Right ventricle myocardium superior (tissue), 1 donor: ENCODE data around the gene SYNE2. TPM values are rescaled to one million over a fixed set of nuclear protein-coding genes. Genes with fewer than 3 reads are reported as not detected.

Experiments used
- ATAC-seq: fragments of 200-7000 bp; cut with Tn5 transposase; one replicate; pipeline ENCODE4 v1.9.1; 2020; ENCODE audit warnings: mild to moderate bottlenecking; ENCODE audit not compliant: poor library complexity
- DNase-seq: peaks from one replicate; pipeline ENCODE4 v3.0.0-alpha.2; 2020
- intact Hi-C: fragments of 100-400 bp; cut with DNase I; formaldehyde crosslinking; loops from one replicate; pipeline ENCODE4 v1.11.2; 2022
- total RNA-seq: library from RNA; stranded (reverse); fragmentation: NEBNext Ultra II Directional; extraction: Animal tissue kit (Norgen Biotek cat#: 25700); gene quantifications from one replicate; pipeline ENCODE4 v1.2.1, GENCODE V29; 2021
- donor health status: DM: no; HTN: yes; CAD: no; lungs with severe emphysema.

SYNE2 gene
- total RNA-seq, 1 donor from 2014 or later, result 193 TPM

DNA sequence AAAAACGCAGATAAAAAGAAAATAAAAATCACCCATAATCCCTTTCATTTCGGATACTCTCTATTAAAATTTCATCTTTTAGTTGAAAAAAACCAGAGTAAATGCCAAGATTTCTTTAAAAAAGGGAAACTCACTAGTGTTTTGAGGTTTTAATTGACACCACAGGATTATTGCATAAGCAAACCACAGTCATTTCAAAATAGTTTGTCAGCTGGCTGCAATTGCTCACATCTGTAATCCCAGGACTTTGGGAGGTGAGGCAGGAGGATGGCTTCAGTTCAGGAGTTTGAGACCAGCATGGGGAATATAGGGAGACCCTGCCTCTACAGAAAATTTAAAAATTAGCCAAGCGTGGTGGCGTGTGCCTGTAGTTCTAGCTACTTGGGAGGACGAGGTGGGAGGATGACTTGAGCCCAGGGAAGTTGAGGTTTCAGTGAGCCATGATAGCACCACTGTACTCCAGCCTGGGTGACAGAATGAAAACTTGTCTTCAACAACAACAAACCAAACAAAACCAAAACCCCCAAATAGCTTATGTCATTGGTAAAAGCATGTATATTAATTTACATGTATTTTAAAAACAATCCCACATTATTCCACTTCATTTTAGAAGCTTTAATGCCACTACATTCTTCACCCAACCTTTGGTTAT, 48.8 kb downstream of the SYNE2 start:
- intact Hi-C loops, result no loop called here
- ATAC-seq, result no peak

DNA sequence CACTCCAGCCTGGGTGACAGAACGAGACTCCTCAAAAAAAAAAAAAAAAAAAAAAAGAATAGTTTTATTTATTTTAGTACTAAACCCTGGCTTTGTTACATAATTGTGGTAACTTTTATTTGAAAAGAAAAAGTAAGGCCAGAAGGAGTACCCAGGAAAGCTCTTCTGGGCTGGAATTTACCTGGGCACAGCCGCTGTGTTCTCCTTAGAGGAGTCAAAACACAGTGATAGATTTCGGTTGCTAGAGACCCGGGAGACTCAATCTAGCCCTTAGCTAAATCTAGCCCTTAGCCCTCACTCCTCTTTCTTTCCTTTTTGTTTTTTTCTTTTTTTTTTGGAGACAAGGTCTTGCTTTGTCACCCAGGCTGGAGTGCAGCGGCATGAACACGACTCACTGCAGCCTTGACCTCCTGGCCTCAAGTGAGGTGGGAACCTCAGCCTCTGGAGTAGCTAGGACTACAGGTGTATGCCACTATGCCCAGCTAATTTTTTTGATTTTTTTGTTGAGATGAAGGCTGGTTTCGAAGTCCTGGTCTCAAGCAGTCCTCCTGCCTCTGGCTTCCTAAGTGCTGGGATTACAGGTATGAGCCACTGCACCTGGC, 49.7 kb downstream of the SYNE2 start:
- ATAC-seq (no peak), DNase-seq (no peak)
- intact Hi-C loops, result no loop called here

More for the DNA sequence above, 48.8 kb downstream of the SYNE2 start:
- no peak for DNase-seq

- DNase-seq (no peak), ATAC-seq (no peak)
- intact Hi-C loops, result no loop called here
Measured at GRCh38 chr14:63904724-63905123, 51.9 kb downstream of the SYNE2 start.

DNA sequence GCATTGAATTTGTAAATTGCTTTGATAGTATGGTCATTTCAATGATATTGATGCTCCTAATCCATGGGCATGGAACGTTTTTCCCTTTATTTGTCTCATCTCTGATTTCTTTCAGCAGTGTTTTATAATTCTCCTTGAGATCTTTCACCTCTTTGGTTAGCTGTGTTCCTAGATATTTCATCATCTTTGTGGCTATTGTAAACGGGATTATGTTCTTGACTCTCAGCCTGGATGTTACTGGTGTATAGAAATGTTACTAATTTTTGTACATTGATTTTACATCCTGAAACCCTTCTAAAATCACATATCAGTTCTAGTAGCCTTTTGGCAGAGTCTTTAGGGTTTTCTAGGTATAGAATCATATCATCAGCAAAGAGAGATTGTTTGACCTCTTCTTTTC, 52.6 kb downstream of the SYNE2 start:
- intact Hi-C loops, result no loop called here
- no peak for ATAC-seq
- DNase-seq, result no peak

DNA sequence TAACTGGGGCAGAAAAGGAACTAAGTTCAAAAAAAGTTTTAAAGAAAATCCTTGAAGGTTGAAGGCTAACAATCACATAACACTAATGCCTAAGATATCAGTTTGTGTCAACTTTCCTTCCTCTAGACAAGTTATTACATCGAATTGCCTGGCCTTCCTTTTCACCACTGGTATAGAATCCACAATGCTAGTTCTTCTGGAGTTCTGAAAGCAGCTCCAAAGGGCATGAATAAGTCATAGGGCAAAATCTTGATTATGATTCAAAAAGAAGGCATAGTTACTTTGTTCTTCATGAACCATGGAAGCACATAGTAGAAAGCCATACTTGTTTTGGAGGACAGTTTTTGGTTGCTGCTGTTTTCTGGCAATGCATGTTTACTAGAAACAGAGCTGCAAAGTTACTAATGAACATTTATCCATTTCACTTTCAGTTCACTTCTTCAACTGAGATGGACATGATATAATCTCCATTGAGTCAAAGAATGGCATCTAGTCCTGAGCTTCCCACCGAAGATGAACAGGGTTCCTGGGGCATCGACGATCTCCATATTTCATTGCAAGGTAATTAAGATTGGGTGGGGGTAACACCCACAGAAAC, 56.0 kb downstream of the SYNE2 start:
- DNase-seq (no peak), ATAC-seq (no peak)
- intact Hi-C loops, result no loop called here

- no peak for DNase-seq
- intact Hi-C loops, result no loop called here
- ATAC-seq, result no peak
Measured at GRCh38 chr14:63909984-63910383, 57.2 kb downstream of the SYNE2 start.

DNA sequence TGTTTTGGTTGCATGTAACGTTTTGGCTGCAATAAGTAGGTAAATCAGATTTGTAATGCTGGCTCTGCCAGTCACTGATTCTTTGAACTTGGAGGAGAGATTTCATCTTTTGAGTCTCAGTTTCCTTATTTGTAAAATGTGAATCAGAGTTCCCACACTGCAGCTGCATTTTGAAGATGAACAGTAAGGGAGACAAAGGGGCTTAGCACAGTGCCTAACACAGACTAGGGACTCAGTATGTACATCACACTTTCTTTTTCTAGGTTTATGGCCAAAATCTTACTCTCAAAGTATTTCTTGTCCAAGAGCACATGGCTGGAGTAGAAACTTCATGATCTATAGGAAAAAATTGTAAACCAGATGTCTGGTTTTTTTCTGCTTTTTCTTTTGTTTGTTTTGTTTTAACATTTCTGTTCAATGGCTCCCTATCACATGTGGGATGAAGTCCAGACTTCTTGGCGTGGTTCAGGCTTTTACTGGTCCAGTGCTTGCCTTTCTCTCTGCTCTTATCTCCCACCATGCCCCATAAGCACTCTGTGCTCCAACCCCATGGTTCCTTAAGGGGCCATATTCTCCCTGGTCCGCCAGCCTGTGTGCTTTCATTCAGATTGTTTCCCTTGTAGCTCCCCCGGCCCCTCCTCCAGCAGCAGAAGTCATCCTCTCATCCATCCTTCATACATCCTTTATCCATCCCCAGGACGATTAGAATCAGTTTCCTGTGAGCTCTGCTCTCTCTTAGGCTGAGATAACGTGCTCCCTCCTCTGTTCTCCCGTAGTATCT, 58.0 kb downstream of the SYNE2 start:
- DNase-seq, result no peak
- intact Hi-C loops, result no loop called here
- ATAC-seq, result no peak

DNA sequence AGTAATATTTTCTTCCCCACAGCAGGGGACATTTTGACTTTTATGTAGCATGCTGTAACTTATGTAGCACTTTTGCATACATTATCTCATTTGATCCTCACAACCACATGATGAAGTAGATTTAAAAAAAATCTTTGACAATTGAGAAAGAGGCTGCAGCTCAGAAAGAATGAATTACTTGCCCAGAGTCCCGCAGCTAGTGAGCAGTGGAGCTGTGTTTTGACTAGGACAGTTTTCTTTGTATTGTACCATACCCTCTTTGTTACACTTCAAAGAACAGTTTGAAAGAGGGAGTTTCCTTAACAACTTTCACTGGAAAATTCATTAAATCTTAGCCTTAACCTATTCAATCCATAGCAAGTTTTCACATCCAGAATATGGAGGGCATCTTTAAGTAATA, 58.6 kb downstream of the SYNE2 start:
- ATAC-seq, result no peak
- intact Hi-C loops, result no loop called here
- no peak for DNase-seq

GRCh38 chr14:63912286-63912685, 59.5 kb downstream of the SYNE2 start:
- intact Hi-C loops, result no loop called here
- ATAC-seq (no peak), DNase-seq (no peak)

- ATAC-seq (no peak), DNase-seq (no peak)
- intact Hi-C loops, result no loop called here
Measured at GRCh38 chr14:63918411-63918810, 65.6 kb downstream of the SYNE2 start.

- DNase-seq, result no peak
Measured at GRCh38 chr14:63922696-63923421, 70.1 kb downstream of the SYNE2 start.

GRCh38 chr14:63923422-63923752, 70.6 kb downstream of the SYNE2 start:
- intact Hi-C loops, result no loop called here
- DNase-seq (no peak), ATAC-seq (no peak)

More at GRCh38 chr14:63922696-63923421, 70.1 kb downstream of the SYNE2 start:
- intact Hi-C loops, result no loop called here
- peak; percentile 65 for ATAC-seq

- DNase-seq (no peak), ATAC-seq (no peak)
- intact Hi-C loops, result no loop called here
Measured at GRCh38 chr14:63924375-63924774, 71.6 kb downstream of the SYNE2 start.

GRCh38 chr14:63926641-63927040, 73.8 kb downstream of the SYNE2 start:
- ATAC-seq (no peak), DNase-seq (no peak)
- intact Hi-C loops, result no loop called here

DNA sequence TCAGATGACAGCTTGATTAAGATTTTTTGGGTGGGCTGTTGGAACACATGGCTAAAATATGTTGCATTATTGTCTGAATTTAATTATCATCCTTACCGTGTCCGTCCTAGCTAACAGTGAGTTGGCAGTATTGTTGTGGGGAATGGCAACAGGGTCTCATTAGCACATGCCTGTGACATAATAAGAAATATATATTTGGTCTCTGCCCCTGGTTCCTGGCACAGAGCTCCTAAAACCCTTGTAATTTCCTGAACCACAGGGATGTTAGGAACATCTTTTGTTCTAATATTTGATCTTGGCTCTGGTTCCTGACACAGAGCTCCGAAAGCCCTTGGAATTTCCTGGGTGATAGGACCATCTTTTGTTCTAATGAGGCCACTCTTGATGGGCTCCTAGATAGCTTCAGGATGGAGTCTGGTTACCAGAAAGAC, 76.0 kb downstream of the SYNE2 start:
- intact Hi-C loops, result no loop called here
- DNase-seq, result no peak

DNA sequence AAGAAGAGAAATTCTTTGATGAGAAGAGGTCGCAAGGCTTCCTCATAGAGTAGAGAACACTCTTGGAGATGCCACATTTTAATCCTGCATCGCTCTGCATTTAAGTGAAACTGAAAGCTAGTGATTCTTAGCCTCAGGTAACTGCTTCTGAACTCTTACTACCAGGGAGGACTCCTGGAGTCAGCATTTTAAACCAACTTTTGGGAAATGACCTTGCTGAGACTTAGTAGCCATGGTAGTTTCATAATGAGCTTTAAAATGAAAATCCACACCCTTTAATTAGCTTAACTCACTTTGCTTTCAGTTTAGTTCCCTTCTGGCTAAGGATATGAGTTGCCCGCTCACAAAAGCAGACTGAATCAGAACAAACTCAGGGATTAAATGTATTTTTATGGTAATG, 80.3 kb downstream of the SYNE2 start:
- no peak for ATAC-seq
- intact Hi-C loops, result no loop called here
- DNase-seq, result no peak

More for the DNA sequence above, 76.0 kb downstream of the SYNE2 start:
- ATAC-seq, result peak; percentile 15

DNA sequence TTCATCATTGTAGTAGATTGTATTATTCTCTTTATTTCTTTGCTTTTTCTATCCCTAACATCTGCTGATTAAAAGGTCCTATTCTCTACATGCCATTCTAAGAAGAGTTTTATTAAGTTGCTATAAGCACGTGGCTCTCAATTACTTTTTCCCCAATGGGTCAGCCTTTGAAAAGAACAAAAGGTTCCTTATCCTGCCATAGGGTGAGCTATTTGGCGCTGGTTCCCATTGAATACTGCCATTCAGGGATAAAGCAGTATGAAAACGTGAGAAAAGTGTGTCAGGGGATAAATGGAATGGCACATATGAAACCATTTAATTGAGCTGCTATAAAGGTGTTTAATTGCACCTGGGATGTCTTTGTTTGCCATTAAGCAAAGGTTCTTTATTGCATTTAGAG, 80.9 kb downstream of the SYNE2 start:
- intact Hi-C loops, result no loop called here
- DNase-seq, result no peak
- ATAC-seq, result no peak

DNA sequence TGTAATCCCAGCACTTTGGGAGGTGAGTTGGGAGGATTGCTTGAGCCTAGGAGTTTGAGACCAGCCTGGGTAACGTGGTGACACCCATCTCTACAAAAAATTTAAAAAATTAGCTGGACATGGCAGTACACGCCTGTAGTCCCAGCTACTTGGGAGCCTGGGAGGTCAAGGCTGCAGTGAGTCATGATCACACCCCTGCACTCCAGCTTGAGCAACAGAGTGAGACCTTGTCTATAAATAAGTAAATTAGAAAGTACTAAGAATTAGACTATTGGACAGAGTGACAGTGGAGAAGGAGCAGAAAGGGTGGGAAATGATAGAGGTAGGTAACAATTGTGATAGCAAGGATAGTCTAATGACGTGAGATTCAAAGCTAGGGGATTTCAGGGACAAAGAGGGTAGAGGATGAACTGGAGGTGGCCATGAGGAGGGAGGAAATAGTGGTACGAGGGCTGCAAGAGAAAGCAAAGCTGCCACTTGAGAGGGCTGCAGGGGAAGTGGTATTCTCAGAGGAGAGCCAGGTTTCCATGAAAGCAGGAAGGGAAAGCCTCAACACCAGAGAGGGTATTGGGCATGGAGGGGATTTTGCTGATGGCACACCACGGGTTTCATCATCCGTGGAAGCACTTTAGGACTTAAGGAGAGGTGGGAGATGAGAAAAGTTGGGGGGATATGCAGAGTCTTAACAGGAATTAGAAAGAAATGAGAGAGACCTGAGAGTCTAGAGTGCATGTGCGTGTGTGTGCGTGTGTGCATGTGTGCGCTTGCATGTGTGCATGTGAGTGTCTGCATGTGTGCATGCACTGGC, 85.6 kb downstream of the SYNE2 start:
- intact Hi-C loops, result no loop called here
- ATAC-seq (no peak), DNase-seq (no peak)

DNA sequence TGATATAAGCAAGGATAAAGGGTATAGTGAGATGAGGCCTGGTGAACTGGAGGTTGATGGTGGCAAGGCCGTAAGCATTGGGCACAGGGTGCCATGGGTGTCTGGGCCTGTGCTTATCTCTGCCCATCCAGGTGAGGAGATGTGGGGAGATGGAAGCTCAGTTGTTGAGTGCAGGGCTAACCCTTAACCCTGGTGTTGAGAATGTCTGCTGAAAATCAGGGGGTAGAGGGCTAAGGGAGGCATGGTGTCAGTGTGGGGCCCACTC, 86.1 kb downstream of the SYNE2 start:
- intact Hi-C loops, result no loop called here
- DNase-seq (no peak), ATAC-seq (no peak)
